ENCODE results near the gene EIF3B.
A peak's percentile ranks its signal among the peaks of the same experiment; 100 is the strongest.

EIF3B gene

GRCh38 chr7:2402687-2403013 lies 48.0 kb downstream of the EIF3B start:
- no peak overlapping the region for H3K4ac ChIP-seq (ENCODE audit: low read depth, low read length)
- H2BK120ac ChIP-seq (ENCODE audit: low read depth, low read length) = no peak overlapping the region
- H3K23ac ChIP-seq (ENCODE audit: low read length) = no peak overlapping the region
- peak overlapping the region; percentile 97 for H3K4me2 ChIP-seq (ENCODE audit: low read length)
- H4K5ac ChIP-seq (ENCODE audit: low read length) = no peak overlapping the region
- H3K36me3 ChIP-seq (ENCODE audit: control insufficient read depth, insufficient read depth, low read length) = no peaks in the 10 kb centered on the region
- H3K79me1 ChIP-seq (ENCODE audit: low read length) = peaks cover 5% of the 10 kb centered on the region
- no peak for DNase-seq
- peak overlapping the region; percentile 95 for H3K4me3 ChIP-seq (ENCODE audit: low read length)
- no peak overlapping the region for H3K27ac ChIP-seq (ENCODE audit: low read depth, low read length)
- H3K27me3 ChIP-seq (ENCODE audit: insufficient read depth, low read length, poor library complexity) = no peaks in the 10 kb centered on the region
- WGBS (ENCODE audit: extremely low coverage, insufficient coverage, low lambda C conversion rate) = no CpG with 5 or more reads among the region's 6 CpGs
- no peaks in the 10 kb centered on the region for H3K4me1 ChIP-seq (ENCODE audit: control insufficient read depth, low read depth, low read length)
- H3K79me2 ChIP-seq (ENCODE audit: control insufficient read depth, insufficient read depth, low read length) = peaks cover 2% of the 10 kb centered on the region
- no peak overlapping the region for H4K8ac ChIP-seq (ENCODE audit: low read depth, low read length)
- no peak overlapping the region for H2BK15ac ChIP-seq (replicated peaks; ENCODE audit: low read depth)
- peak overlapping the region; percentile 84 for H3K9ac ChIP-seq (ENCODE audit: low read length)
- H2AK5ac ChIP-seq (ENCODE audit: low read length) = no peak overlapping the region
- H3K56ac ChIP-seq (ENCODE audit: low read length) = peak overlapping the region; percentile 88
- no peak overlapping the region for H3K18ac ChIP-seq (ENCODE audit: low read length)
- no peak overlapping the region for H2BK5ac ChIP-seq (ENCODE audit: low read length)

GRCh38 chr7:2403014-2403717 lies 48.5 kb downstream of the EIF3B start, which contains the start of gene CHST12:
Gene CHST12, plus strand, starts transcription at chr7:2403611. Its CDS starts 29,029 bp downstream, at chr7:2432640.
- Histone ChIP-seq H2BK15ac (replicated peaks; ENCODE audit: low read depth) (no peak within 1 kb of the TSS), H3K79me1 (ENCODE audit: low read length) (peaks cover 5% of the 10 kb centered on the region), H3K4me2 (ENCODE audit: low read length) (peak within 1 kb of the TSS; percentile 97), H3K4ac (ENCODE audit: low read depth, low read length) (peak within 1 kb of the TSS; percentile 49), H2BK5ac (ENCODE audit: low read length) (no peak within 1 kb of the TSS), H3K18ac (ENCODE audit: low read length) (peak within 1 kb of the TSS; percentile 9), H2AK5ac (ENCODE audit: low read length) (no peak within 1 kb of the TSS), H3K27ac (ENCODE audit: low read depth, low read length) (no peak within 1 kb of the TSS), H3K56ac (ENCODE audit: low read length) (peak within 1 kb of the TSS; percentile 88), H3K4me1 (ENCODE audit: control insufficient read depth, low read depth, low read length) (no peaks in the 10 kb centered on the region), H3K27me3 (ENCODE audit: insufficient read depth, low read length, poor library complexity) (no peaks in the 10 kb centered on the region), H4K8ac (ENCODE audit: low read depth, low read length) (no peak within 1 kb of the TSS), H4K5ac (ENCODE audit: low read length) (no peak within 1 kb of the TSS), H3K9ac (ENCODE audit: low read length) (peak within 1 kb of the TSS; percentile 84), H3K23ac (ENCODE audit: low read length) (peak within 1 kb of the TSS; percentile 1), H3K36me3 (ENCODE audit: control insufficient read depth, insufficient read depth, low read length) (no peaks in the 10 kb centered on the region), H3K4me3 (ENCODE audit: low read length) (peak within 1 kb of the TSS; percentile 95), H3K79me2 (ENCODE audit: control insufficient read depth, insufficient read depth, low read length) (peaks cover 2% of the 10 kb centered on the region), H2BK120ac (ENCODE audit: low read depth, low read length) (no peak within 1 kb of the TSS)
- no CpG with 5 or more reads among the region's 89 CpGs for WGBS (ENCODE audit: extremely low coverage, insufficient coverage, low lambda C conversion rate)
- DNase-seq = peak; percentile 95

- no peak overlapping the region for H2BK5ac ChIP-seq (ENCODE audit: low read length)
- peak overlapping the region; percentile 85 for H3K56ac ChIP-seq (ENCODE audit: low read length)
- WGBS (ENCODE audit: extremely low coverage, insufficient coverage, low lambda C conversion rate) = no CpG with 5 or more reads among the region's 71 CpGs
- no peaks in the 10 kb centered on the region for H3K4me1 ChIP-seq (ENCODE audit: control insufficient read depth, low read depth, low read length)
- H3K23ac ChIP-seq (ENCODE audit: low read length) = peak overlapping the region; percentile 1
- peak overlapping the region; percentile 77 for H3K4me3 ChIP-seq (ENCODE audit: low read length)
- no peak overlapping the region for H2BK15ac ChIP-seq (replicated peaks; ENCODE audit: low read depth)
- H2BK120ac ChIP-seq (ENCODE audit: low read depth, low read length) = no peak overlapping the region
- peak overlapping the region; percentile 49 for H3K4ac ChIP-seq (ENCODE audit: low read depth, low read length)
- no peaks in the 10 kb centered on the region for H3K27me3 ChIP-seq (ENCODE audit: insufficient read depth, low read length, poor library complexity)
- H3K9ac ChIP-seq (ENCODE audit: low read length) = peak overlapping the region; percentile 84
- peaks cover 5% of the 10 kb centered on the region for H3K79me1 ChIP-seq (ENCODE audit: low read length)
- H3K27ac ChIP-seq (ENCODE audit: low read depth, low read length) = no peak overlapping the region
- H3K18ac ChIP-seq (ENCODE audit: low read length) = peak overlapping the region; percentile 9
- H3K4me2 ChIP-seq (ENCODE audit: low read length) = peak overlapping the region; percentile 29
- no peak overlapping the region for H4K8ac ChIP-seq (ENCODE audit: low read depth, low read length)
- H4K5ac ChIP-seq (ENCODE audit: low read length) = no peak overlapping the region
- peak; percentile 58 for DNase-seq
- peaks cover 2% of the 10 kb centered on the region for H3K79me2 ChIP-seq (ENCODE audit: control insufficient read depth, insufficient read depth, low read length)
- no peak overlapping the region for H2AK5ac ChIP-seq (ENCODE audit: low read length)
- no peaks in the 10 kb centered on the region for H3K36me3 ChIP-seq (ENCODE audit: control insufficient read depth, insufficient read depth, low read length)
Observed at GRCh38 chr7:2403718-2404648, 49.4 kb downstream of the EIF3B start.

GRCh38 chr7:2404714-2405119 lies 50.1 kb downstream of the EIF3B start:
- H2BK5ac ChIP-seq (ENCODE audit: low read length) = no peak overlapping the region
- H3K36me3 ChIP-seq (ENCODE audit: control insufficient read depth, insufficient read depth, low read length) = no peaks in the 10 kb centered on the region
- H3K23ac ChIP-seq (ENCODE audit: low read length) = no peak overlapping the region
- no peaks in the 10 kb centered on the region for H3K4me1 ChIP-seq (ENCODE audit: control insufficient read depth, low read depth, low read length)
- H3K79me1 ChIP-seq (ENCODE audit: low read length) = peaks cover 5% of the 10 kb centered on the region
- no peak overlapping the region for H4K8ac ChIP-seq (ENCODE audit: low read depth, low read length)
- WGBS (ENCODE audit: extremely low coverage, insufficient coverage, low lambda C conversion rate) = 100% methylated on average over 2 of the region's 12 CpGs
- H3K79me2 ChIP-seq (ENCODE audit: control insufficient read depth, insufficient read depth, low read length) = peaks cover 2% of the 10 kb centered on the region
- H3K4ac ChIP-seq (ENCODE audit: low read depth, low read length) = no peak overlapping the region
- DNase-seq = no peak
- no peaks in the 10 kb centered on the region for H3K27me3 ChIP-seq (ENCODE audit: insufficient read depth, low read length, poor library complexity)
- H2BK15ac ChIP-seq (replicated peaks; ENCODE audit: low read depth) = no peak overlapping the region
- no peak overlapping the region for H3K18ac ChIP-seq (ENCODE audit: low read length)
- H3K4me2 ChIP-seq (ENCODE audit: low read length) = peak overlapping the region; percentile 29
- H3K27ac ChIP-seq (ENCODE audit: low read depth, low read length) = no peak overlapping the region
- H4K5ac ChIP-seq (ENCODE audit: low read length) = no peak overlapping the region
- peak overlapping the region; percentile 85 for H3K56ac ChIP-seq (ENCODE audit: low read length)
- H2BK120ac ChIP-seq (ENCODE audit: low read depth, low read length) = no peak overlapping the region
- no peak overlapping the region for H3K4me3 ChIP-seq (ENCODE audit: low read length)
- H2AK5ac ChIP-seq (ENCODE audit: low read length) = no peak overlapping the region
- H3K9ac ChIP-seq (ENCODE audit: low read length) = peak overlapping the region; percentile 84

- Histone ChIP-seq H3K79me2 (ENCODE audit: control insufficient read depth, insufficient read depth, low read length) (peaks cover 2% of the 10 kb centered on the region), H4K8ac (ENCODE audit: low read depth, low read length) (no peak overlapping the region), H3K4me2 (ENCODE audit: low read length) (no peak overlapping the region), H3K4me1 (ENCODE audit: control insufficient read depth, low read depth, low read length) (no peaks in the 10 kb centered on the region), H3K27me3 (ENCODE audit: insufficient read depth, low read length, poor library complexity) (no peaks in the 10 kb centered on the region), H3K4me3 (ENCODE audit: low read length) (no peak overlapping the region), H3K4ac (ENCODE audit: low read depth, low read length) (no peak overlapping the region), H2BK5ac (ENCODE audit: low read length) (no peak overlapping the region), H3K27ac (ENCODE audit: low read depth, low read length) (no peak overlapping the region), H3K9ac (ENCODE audit: low read length) (no peak overlapping the region), H2AK5ac (ENCODE audit: low read length) (no peak overlapping the region), H3K23ac (ENCODE audit: low read length) (no peak overlapping the region), H2BK15ac (replicated peaks; ENCODE audit: low read depth) (no peak overlapping the region), H3K18ac (ENCODE audit: low read length) (no peak overlapping the region), H3K79me1 (ENCODE audit: low read length) (peaks cover 5% of the 10 kb centered on the region), H3K36me3 (ENCODE audit: control insufficient read depth, insufficient read depth, low read length) (no peaks in the 10 kb centered on the region), H4K5ac (ENCODE audit: low read length) (no peak overlapping the region), H3K56ac (ENCODE audit: low read length) (no peak overlapping the region), H2BK120ac (ENCODE audit: low read depth, low read length) (no peak overlapping the region)
- no peak for DNase-seq
- WGBS (ENCODE audit: extremely low coverage, insufficient coverage, low lambda C conversion rate) = 100% methylated on average over 4 of the region's 10 CpGs
Observed at GRCh38 chr7:2405201-2405600, 50.6 kb downstream of the EIF3B start.
